8988T (cell line): ENCODE data around the gene DNAH8.
A peak's percentile ranks its signal among the peaks of the same experiment; 100 is the strongest.

Experiments used
- DNase-seq: peaks from one replicate; pipeline ENCODE4 v3.0.0; 2011

The DNAH8 gene

GRCh38 chr6:38702558-38703397 lies 12.3 kb upstream of the DNAH8 start, which contains the start of gene GLO1:
GLO1 (minus strand) TSS chr6:38703145; CDS start chr6:38703054, 91 bp downstream.
- peak; percentile 81 for DNase-seq

GRCh38 chr6:38703949-38704590 lies 11.0 kb upstream of the DNAH8 start:
- DNase-seq: no peak

- no peak for DNase-seq
These were observed 9.2 kb upstream of the DNAH8 start for GRCh38 chr6:38705924-38706323.

GRCh38 chr6:38708496-38708895 lies 6.6 kb upstream of the DNAH8 start:
- DNase-seq: no peak

GRCh38 chr6:38713812-38714211 lies 1.3 kb upstream of the DNAH8 start:
- DNase-seq: no peak

- DNase-seq: no peak
These were observed 684 bp upstream of the DNAH8 start for GRCh38 chr6:38714239-38715015.

- no peak for DNase-seq
These were observed 1.7 kb downstream of the DNAH8 start for GRCh38 chr6:38716825-38717224.

GRCh38 chr6:38719358-38719757 lies 4.2 kb downstream of the DNAH8 start:
- DNase-seq: no peak

GRCh38 chr6:38720295-38720694 lies 5.2 kb downstream of the DNAH8 start:
- no peak for DNase-seq

- DNase-seq: no peak
These were observed 6.9 kb downstream of the DNAH8 start for GRCh38 chr6:38722038-38722437.

- no peak for DNase-seq
These were observed 7.7 kb downstream of the DNAH8 start for GRCh38 chr6:38722727-38723334.

GRCh38 chr6:38723783-38724182 lies 8.7 kb downstream of the DNAH8 start:
- no peak for DNase-seq

- DNase-seq: no peak
These were observed 9.2 kb downstream of the DNAH8 start for GRCh38 chr6:38724343-38724742.

- no peak for DNase-seq
These were observed 10.5 kb downstream of the DNAH8 start for GRCh38 chr6:38725414-38726183.

GRCh38 chr6:38728203-38728602 lies 13.1 kb downstream of the DNAH8 start:
- no peak for DNase-seq

- DNase-seq: no peak
These were observed 15.2 kb downstream of the DNAH8 start for GRCh38 chr6:38730140-38730862.

- no peak for DNase-seq
These were observed 21.8 kb downstream of the DNAH8 start for GRCh38 chr6:38736951-38737350.

GRCh38 chr6:38738261-38738660 lies 23.1 kb downstream of the DNAH8 start:
- DNase-seq: no peak

GRCh38 chr6:38739532-38739931 lies 24.4 kb downstream of the DNAH8 start:
- no peak for DNase-seq

GRCh38 chr6:38749473-38749872 lies 34.4 kb downstream of the DNAH8 start:
- no peak for DNase-seq

GRCh38 chr6:38750968-38751615 lies 36.0 kb downstream of the DNAH8 start:
- DNase-seq: no peak
